NB4 (cell line): ENCODE measurements around the gene CYP20A1.

Experiments
- DNase-seq: peaks from one replicate; pipeline ENCODE4 v3.0.0; 2010; ENCODE audit warnings: low read depth
- H3K4me3 ChIP-seq: one replicate; pipeline ENCODE4 v1.5.1; 2011; ENCODE audit warnings: mild to moderate bottlenecking, low read depth, low read length, moderate library complexity
- CTCF ChIP-seq: IDR thresholded peaks from one replicate; pipeline ENCODE4 v1.5.1; 2012; ENCODE audit warnings: low read depth, low read length
- MAX ChIP-seq: IDR thresholded peaks from 2 replicates; pipeline ENCODE4 v1.6.1; 2011; ENCODE audit warnings: low read depth, low read length
- MYC ChIP-seq: IDR thresholded peaks from 2 replicates; pipeline ENCODE4 v1.6.1; 2011; ENCODE audit warnings: low read depth, low read length
- POLR2A ChIP-seq: IDR thresholded peaks from 2 replicates; pipeline ENCODE4 v1.6.1; 2011; ENCODE audit warnings: mild to moderate bottlenecking; ENCODE audit not compliant: insufficient read length; ENCODE audit errors: extremely low read depth

CYP20A1 gene

GRCh38 chr2:203310688-203311436, 72.0 kb downstream of the CYP20A1 start:
- TF ChIP-seq POLR2A (no peak), MYC (no peak), MAX (no peak), CTCF (no peak)
- no peak overlapping the region for H3K4me3 ChIP-seq
- no peak for DNase-seq

GRCh38 chr2:203326356-203326755, 87.5 kb downstream of the CYP20A1 start:
- DNase-seq, result no peak
- no peak overlapping the region for H3K4me3 ChIP-seq
- TF ChIP-seq MYC, result no peak
- no peak for TF ChIP-seq POLR2A
- no peak for TF ChIP-seq MAX
- no peak for TF ChIP-seq CTCF

GRCh38 chr2:203327582-203327900, 88.7 kb downstream of the CYP20A1 start:
- no peak for TF ChIP-seq CTCF
- no peak for TF ChIP-seq MAX
- no peak for TF ChIP-seq MYC
- no peak for TF ChIP-seq POLR2A
- peak overlapping the region; percentile 85 for H3K4me3 ChIP-seq
- DNase-seq, result peak; percentile 64

GRCh38 chr2:203327901-203328759, 89.3 kb downstream of the CYP20A1 start, which contains the start of gene ABI2:
Gene ABI2, plus strand, starts transcription at chr2:203328394. Its CDS starts 121 bp downstream, at chr2:203328515.
- TF ChIP-seq MAX (no peak), MYC (no peak), POLR2A (no peak), CTCF (no peak)
- DNase-seq, result peak; percentile 91
- peak within 1 kb of the TSS; percentile 85 for H3K4me3 ChIP-seq

- peak; percentile 72 for DNase-seq
- TF ChIP-seq MAX, result no peak
- no peak for TF ChIP-seq CTCF
- TF ChIP-seq MYC, result no peak; the same call in 1 of the 2 replicates
- TF ChIP-seq POLR2A, result no peak
- peak overlapping the region; percentile 81 for H3K4me3 ChIP-seq
Observed at GRCh38 chr2:203328760-203329540, 90.1 kb downstream of the CYP20A1 start.
